SK-N-SH treated with all-trans-retinoic acid at 6 μM for 48 hours (cell line): ENCODE results near the gene CLMN.

Experiments
- ESRRG ChIP-seq: fragments of 250-450 bp; sonication (Bioruptor Pico); IDR thresholded peaks from 2 replicates; pipeline ENCODE4 v1.6.1; 2021; ENCODE audit warnings: mild to moderate bottlenecking
- GLIS3 ChIP-seq: fragments of 250-450 bp; sonication (Bioruptor Pico); IDR thresholded peaks from 2 replicates; pipeline ENCODE4 v1.5.0; 2020; ENCODE audit warnings: mild to moderate bottlenecking, moderate library complexity
- RARB ChIP-seq: fragments of 250-450 bp; sonication (Bioruptor Pico); IDR thresholded peaks from 2 replicates; pipeline ENCODE4 v1.8.0; 2021; ENCODE audit warnings: mild to moderate bottlenecking, moderate library complexity
- TOX ChIP-seq: fragments of 250-450 bp; sonication (Bioruptor Pico); IDR thresholded peaks from 2 replicates; pipeline ENCODE4 v1.8.0; 2021; ENCODE audit warnings: mild to moderate bottlenecking, moderate library complexity, borderline replicate concordance
- ZFP3 ChIP-seq: fragments of 250-450 bp; sonication (Bioruptor Pico); IDR thresholded peaks from 2 replicates; pipeline ENCODE4 v1.5.0; 2020; ENCODE audit warnings: mild to moderate bottlenecking, moderate library complexity
- ZFP30 ChIP-seq: fragments of 450-650 bp; formaldehyde crosslinking; IDR thresholded peaks from 2 replicates; pipeline ENCODE4 v1.5.0; 2022; ENCODE audit warnings: mild to moderate bottlenecking, moderate library complexity
- TF ChIP-seq, protein P1 (sequence below): fragments of 250-450 bp; sonication (Bioruptor Pico); IDR thresholded peaks from 2 replicates; pipeline ENCODE4 v1.8.0; 2020; ENCODE audit warnings: mild to moderate bottlenecking, moderate library complexity, borderline replicate concordance
- TF ChIP-seq, protein P2 (sequence below): fragments of 250-450 bp; sonication (Bioruptor Pico); IDR thresholded peaks from 2 replicates; pipeline ENCODE4 v1.8.0; 2021; ENCODE audit warnings: low read depth, mild to moderate bottlenecking, moderate library complexity, borderline replicate concordance

DNA sequence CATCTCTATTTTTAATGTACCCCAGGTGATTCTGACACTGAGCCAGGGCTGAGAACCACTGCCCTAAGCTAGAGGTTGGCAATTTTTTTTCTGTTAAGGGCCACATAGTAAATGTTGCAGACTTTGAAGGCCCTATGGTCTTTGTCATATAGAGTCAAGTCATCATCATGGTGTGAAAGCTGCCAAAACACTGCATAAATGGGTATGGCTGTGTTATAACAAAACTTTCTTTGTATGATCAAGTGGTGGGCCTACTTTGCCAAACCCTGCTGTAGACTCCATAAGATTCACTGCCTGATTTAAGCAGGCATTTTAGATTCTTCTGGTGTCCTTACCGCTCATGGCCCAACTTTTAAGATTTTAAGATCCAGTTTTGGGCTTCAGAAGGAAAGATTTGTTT is 76.8 kb downstream of the CLMN start:
- TF ChIP-seq, protein P1, sequence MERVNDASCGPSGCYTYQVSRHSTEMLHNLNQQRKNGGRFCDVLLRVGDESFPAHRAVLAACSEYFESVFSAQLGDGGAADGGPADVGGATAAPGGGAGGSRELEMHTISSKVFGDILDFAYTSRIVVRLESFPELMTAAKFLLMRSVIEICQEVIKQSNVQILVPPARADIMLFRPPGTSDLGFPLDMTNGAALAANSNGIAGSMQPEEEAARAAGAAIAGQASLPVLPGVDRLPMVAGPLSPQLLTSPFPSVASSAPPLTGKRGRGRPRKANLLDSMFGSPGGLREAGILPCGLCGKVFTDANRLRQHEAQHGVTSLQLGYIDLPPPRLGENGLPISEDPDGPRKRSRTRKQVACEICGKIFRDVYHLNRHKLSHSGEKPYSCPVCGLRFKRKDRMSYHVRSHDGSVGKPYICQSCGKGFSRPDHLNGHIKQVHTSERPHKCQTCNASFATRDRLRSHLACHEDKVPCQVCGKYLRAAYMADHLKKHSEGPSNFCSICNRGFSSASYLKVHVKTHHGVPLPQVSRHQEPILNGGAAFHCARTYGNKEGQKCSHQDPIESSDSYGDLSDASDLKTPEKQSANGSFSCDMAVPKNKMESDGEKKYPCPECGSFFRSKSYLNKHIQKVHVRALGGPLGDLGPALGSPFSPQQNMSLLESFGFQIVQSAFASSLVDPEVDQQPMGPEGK (CRISPR knock-in tag) = no peak
- TF ChIP-seq TOX (CRISPR knock-in tag) = no peak
- no peak for TF ChIP-seq ESRRG (CRISPR knock-in tag)
- TF ChIP-seq RARB (CRISPR knock-in tag) = no peak
- no peak for TF ChIP-seq ZFP30 (CRISPR knock-in tag)
- TF ChIP-seq ZFP3 = no peak
- no peak for TF ChIP-seq GLIS3
- TF ChIP-seq, protein P2, sequence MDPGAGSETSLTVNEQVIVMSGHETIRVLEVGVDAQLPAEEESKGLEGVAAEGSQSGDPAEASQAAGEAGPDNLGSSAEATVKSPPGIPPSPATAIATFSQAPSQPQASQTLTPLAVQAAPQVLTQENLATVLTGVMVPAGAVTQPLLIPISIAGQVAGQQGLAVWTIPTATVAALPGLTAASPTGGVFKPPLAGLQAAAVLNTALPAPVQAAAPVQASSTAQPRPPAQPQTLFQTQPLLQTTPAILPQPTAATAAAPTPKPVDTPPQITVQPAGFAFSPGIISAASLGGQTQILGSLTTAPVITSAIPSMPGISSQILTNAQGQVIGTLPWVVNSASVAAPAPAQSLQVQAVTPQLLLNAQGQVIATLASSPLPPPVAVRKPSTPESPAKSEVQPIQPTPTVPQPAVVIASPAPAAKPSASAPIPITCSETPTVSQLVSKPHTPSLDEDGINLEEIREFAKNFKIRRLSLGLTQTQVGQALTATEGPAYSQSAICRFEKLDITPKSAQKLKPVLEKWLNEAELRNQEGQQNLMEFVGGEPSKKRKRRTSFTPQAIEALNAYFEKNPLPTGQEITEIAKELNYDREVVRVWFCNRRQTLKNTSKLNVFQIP = no peak
